Gastrocnemius medialis (tissue), 4 donors: ENCODE measurements around the gene CYP3A5. TPM values are rescaled to one million over a fixed set of nuclear protein-coding genes. Genes with fewer than 3 reads are reported as not detected.

Experiments used
- ATAC-seq, 2 donors: fragments of 150-250 bp; one replicate each; pipeline ENCODE4 v1.9.1; 2016
- DNase-seq, 2 donors: peaks; one replicate each; pipeline ENCODE4 v3.0.0-alpha.2; 2019
- H3K27ac ChIP-seq, 4 donors: fragments of 200-600 bp; sonication (generic); 1 replicate in 1 of 4; 2 replicates in 3 of 4; pipeline ENCODE4 v1.5.1; 2016 to 2018; ENCODE audit warnings: mild to moderate bottlenecking in 2 of 4, moderate library complexity in 1 of 4
- H3K27me3 ChIP-seq, 3 donors: fragments of 200-600 bp; sonication (generic) in 2 of 3; 1 replicate in 1 of 3; 2 replicates in 2 of 3; pipeline versions ENCODE4 v1.5.1 to v1.6.0; 2016 to 2019; ENCODE audit warnings: mild to moderate bottlenecking in 1 of 3, moderate library complexity in 1 of 3
- H3K36me3 ChIP-seq, 2 donors: fragments of 200-600 bp; sonication (generic) in 1 of 2; one replicate each; pipeline ENCODE4 v1.5.1; 2017 to 2018
- H3K4me1 ChIP-seq, 2 donors: fragments of 200-600 bp; sonication (generic) in 1 of 2; one replicate each; pipeline ENCODE4 v1.5.1; 2016 to 2017; ENCODE audit warnings: mild to moderate bottlenecking in 2 of 2
- H3K4me3 ChIP-seq, 4 donors: fragments of 200-600 bp; sonication (generic) in 3 of 4; 1 replicate in 1 of 4; 2 replicates in 3 of 4; pipeline ENCODE4 v1.5.1; 2016 to 2019; ENCODE audit warnings: mild to moderate bottlenecking in 2 of 4
- H3K9me3 ChIP-seq, 3 donors: fragments of 200-600 bp; sonication (generic) in 2 of 3; 1 replicate in 1 of 3; 2 replicates in 2 of 3; pipeline ENCODE4 v1.5.1; 2016 to 2019
- POLR2A ChIP-seq, 2 donors: fragments of 450-650 bp; IDR thresholded peaks; one replicate each; pipeline ENCODE4 v1.6.1; 2017; ENCODE audit warnings: antibody characterized with exemption in 2 of 2, mild to moderate bottlenecking in 2 of 2, moderate library complexity in 2 of 2
- in situ Hi-C, 4 donors: fragments of 200-750 bp; cut with MboI; loops; one replicate each; pipeline versions ENCODE4 v1.15.0 to v1.8.0; 2017; ENCODE audit warnings: low sequenced_read_pairs in 4 of 4
- intact Hi-C: fragments of 100-400 bp; cut with DNase I; formaldehyde crosslinking; loops from one replicate; pipeline ENCODE4 v1.15.1; 2023; ENCODE audit warnings: low total_unique reads
- total RNA-seq, 4 donors: library from RNA; depleted of rRNA; stranded (reverse); fragments of >200 nt; gene quantifications; one replicate each; pipeline versions ENCODE4 v1.1.0 to v1.2.3, GENCODE V29; 2016
- TF ChIP-seq, protein P1 (sequence below), 5 experiments: fragments of 450-650 bp in 3 of 5; fragments of 200-600 bp in 2 of 5; sonication (generic) in 2 of 5; IDR thresholded peaks in 4 of 5; conservative IDR thresholded peaks in 1 of 5; 1 replicate in 4 of 5; 2 replicates in 1 of 5; pipeline ENCODE4 v1.5.1; 2016 to 2019; ENCODE audit warnings: antibody characterized with exemption in 5 of 5, mild to moderate bottlenecking in 3 of 5, moderate library complexity in 3 of 5

Gene CYP3A5
- total RNA-seq, 4 donors from 2014 or later, result 0.70 to 9.2 (median 1.8) TPM; not detected in 1

DNA sequence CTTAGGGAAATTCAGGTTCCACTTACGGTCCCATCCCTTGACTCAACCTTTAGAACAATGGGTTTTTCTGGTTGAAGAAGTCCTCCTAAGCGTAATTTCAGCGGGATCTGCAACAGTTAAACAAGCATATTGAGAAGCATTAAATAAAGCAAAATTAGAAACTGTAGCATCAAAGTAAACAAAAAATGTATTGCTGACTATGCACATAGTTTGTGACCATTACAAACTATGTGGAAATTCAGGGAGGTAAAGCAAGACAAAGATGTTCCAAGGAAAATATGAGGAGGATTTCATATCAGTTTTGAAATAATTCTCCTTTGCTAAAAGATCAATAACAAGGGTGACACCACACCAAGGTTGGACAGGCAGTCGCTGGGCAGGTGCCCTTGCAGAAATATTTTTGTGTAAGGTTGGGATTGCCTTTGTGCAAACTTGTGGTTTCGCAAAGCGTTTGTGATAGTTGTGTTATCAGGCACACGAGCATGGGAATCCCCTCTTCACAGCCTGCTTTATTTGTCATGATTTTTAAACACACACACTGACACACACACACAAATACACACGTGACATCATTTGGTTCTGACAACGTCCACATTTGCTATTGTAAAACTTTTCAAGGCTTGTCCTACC is 5.4 kb upstream of the CYP3A5 start:
- DNase-seq, result no peak
- intact Hi-C loops, result no loop called here
- TF ChIP-seq POLR2A (IDR thresholded peaks at IDR 0.05), result no peak
- TF ChIP-seq, protein P1, sequence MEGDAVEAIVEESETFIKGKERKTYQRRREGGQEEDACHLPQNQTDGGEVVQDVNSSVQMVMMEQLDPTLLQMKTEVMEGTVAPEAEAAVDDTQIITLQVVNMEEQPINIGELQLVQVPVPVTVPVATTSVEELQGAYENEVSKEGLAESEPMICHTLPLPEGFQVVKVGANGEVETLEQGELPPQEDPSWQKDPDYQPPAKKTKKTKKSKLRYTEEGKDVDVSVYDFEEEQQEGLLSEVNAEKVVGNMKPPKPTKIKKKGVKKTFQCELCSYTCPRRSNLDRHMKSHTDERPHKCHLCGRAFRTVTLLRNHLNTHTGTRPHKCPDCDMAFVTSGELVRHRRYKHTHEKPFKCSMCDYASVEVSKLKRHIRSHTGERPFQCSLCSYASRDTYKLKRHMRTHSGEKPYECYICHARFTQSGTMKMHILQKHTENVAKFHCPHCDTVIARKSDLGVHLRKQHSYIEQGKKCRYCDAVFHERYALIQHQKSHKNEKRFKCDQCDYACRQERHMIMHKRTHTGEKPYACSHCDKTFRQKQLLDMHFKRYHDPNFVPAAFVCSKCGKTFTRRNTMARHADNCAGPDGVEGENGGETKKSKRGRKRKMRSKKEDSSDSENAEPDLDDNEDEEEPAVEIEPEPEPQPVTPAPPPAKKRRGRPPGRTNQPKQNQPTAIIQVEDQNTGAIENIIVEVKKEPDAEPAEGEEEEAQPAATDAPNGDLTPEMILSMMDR (IDR thresholded peaks at IDR 0.05 in 4 of 5, conservative IDR thresholded peaks at IDR 0.05 in 1 of 5), result no peak
- no peaks in the 10 kb centered on the region for H3K4me1 ChIP-seq
- H3K27me3 ChIP-seq, result no peaks in the 10 kb centered on the region
- H3K4me3 ChIP-seq, result no peak overlapping the region
- H3K9me3 ChIP-seq, result no peaks in the 10 kb centered on the region
- no peaks in the 10 kb centered on the region for H3K36me3 ChIP-seq
- ATAC-seq, result no peak
- in situ Hi-C loops, result no loop called here
- no peak overlapping the region for H3K27ac ChIP-seq

DNA sequence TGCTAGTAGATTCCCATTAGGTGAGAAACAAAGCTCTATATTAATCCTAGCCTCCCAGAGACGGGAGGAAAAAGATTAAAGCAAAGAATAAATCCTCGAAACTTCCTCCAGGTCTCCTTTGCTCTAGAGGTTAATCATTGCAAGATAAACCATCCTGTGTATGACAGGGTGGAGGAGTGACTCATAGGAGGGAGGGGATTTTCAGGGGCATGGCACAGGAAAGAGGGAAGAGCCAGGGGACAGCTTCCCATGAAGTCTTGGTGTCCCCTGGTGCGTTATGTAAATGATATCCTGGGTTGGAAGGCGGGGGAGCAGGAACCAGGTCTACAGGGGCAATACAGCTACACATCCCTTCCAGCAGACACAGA is 780 bp downstream of the CYP3A5 start:
- Histone ChIP-seq H3K4me3 (no peak overlapping the region), H3K36me3 (no peaks in the 10 kb centered on the region), H3K4me1 (peaks cover 7% of the 10 kb centered on the region in 2 donors), H3K9me3 (no peaks in the 10 kb centered on the region), H3K27ac (no peak overlapping the region), H3K27me3 (no peaks in the 10 kb centered on the region)
- TF ChIP-seq, protein P1 (IDR thresholded peaks at IDR 0.05 in 4 of 5, conservative IDR thresholded peaks at IDR 0.05 in 1 of 5), result no peak
- TF ChIP-seq POLR2A (IDR thresholded peaks at IDR 0.05), result no peak
- in situ Hi-C loops, result no loop called here
- ATAC-seq (no peak), DNase-seq (no peak)
- intact Hi-C loops, result no loop called here

DNA sequence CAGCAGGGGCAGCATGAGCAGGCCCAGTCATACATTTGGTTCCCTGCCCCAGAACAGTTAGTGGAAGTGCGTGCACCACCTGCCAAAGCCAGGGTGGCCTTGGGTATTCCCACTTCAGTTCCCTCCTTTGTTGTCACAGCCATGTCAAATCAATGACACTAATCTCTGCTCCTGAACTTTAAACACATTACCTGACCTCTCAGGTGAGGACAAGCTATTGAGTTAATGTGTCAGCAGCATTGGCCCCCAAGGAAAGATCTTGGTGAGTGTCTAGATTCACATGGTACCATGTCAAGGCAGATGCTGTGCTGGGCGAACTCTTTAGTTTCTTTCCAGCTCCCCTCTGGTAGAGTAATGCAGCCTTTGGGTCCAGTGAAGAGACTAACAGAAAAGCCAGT is 2.1 kb downstream of the CYP3A5 start:
- ATAC-seq, result no peak
- DNase-seq, result no peak
- intact Hi-C loops, result no loop called here
- H3K27ac ChIP-seq, result no peak overlapping the region
- TF ChIP-seq, protein P1 (IDR thresholded peaks at IDR 0.05 in 4 of 5, conservative IDR thresholded peaks at IDR 0.05 in 1 of 5), result no peak
- no peak for TF ChIP-seq POLR2A (IDR thresholded peaks at IDR 0.05)
- H3K4me1 ChIP-seq, result peaks cover 7% of the 10 kb centered on the region in 2 donors
- no peaks in the 10 kb centered on the region for H3K27me3 ChIP-seq
- H3K36me3 ChIP-seq, result no peaks in the 10 kb centered on the region
- in situ Hi-C loops, result no loop called here
- no peaks in the 10 kb centered on the region for H3K9me3 ChIP-seq
- no peak overlapping the region for H3K4me3 ChIP-seq

DNA sequence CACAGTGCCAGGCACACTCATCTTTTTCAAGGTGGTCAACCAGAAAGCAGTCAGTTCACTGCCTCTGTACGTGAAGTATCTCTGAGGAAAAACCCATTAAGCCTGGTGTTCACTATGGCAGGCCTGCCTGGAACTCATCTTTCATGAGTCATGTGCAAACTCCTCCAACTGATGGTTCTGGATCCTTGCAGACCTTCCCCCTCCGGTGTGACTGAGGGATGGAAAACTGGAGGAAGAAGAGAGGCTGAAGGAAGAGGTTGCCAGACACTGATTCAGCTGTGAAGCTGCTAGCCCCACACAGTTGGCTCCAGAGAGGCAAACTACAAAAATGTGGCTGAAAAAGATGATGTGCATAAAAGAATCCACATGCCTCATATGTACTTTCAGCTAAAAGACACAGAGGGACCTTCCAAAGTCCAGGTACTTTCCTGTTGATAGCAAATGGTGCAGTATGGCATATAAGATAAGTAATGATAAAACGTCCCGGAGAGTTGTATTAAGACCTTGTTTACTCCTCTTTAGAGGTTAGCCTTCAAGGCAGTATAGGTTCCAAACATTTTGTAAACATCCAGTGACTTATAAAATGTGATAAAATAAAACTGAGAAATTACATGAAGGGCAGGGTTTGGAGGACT is 2.7 kb downstream of the CYP3A5 start:
- in situ Hi-C loops (no loop called here), intact Hi-C loops (no loop called here)
- no peaks in the 10 kb centered on the region for H3K9me3 ChIP-seq
- no peaks in the 10 kb centered on the region for H3K36me3 ChIP-seq
- TF ChIP-seq, protein P1 (IDR thresholded peaks at IDR 0.05 in 4 of 5, conservative IDR thresholded peaks at IDR 0.05 in 1 of 5), result no peak
- TF ChIP-seq POLR2A (IDR thresholded peaks at IDR 0.05), result no peak
- H3K27me3 ChIP-seq, result no peaks in the 10 kb centered on the region
- DNase-seq, result no peak
- no peak overlapping the region for H3K27ac ChIP-seq
- no peak for ATAC-seq
- peaks cover 7% of the 10 kb centered on the region in 2 donors for H3K4me1 ChIP-seq
- no peak overlapping the region for H3K4me3 ChIP-seq
